SK-N-SH treated with all-trans-retinoic acid at 6 μM for 48 hours (cell line): Measurements from ENCODE around the gene CTSF.

ENCODE experiments used
- CREB5 ChIP-seq: fragments of 250-450 bp; sonication (Bioruptor Pico); IDR thresholded peaks from 2 replicates; pipeline ENCODE4 v1.5.1; 2020; ENCODE audit warnings: low read depth, mild to moderate bottlenecking, moderate library complexity
- RARB ChIP-seq: fragments of 250-450 bp; sonication (Bioruptor Pico); IDR thresholded peaks from 2 replicates; pipeline ENCODE4 v1.8.0; 2021; ENCODE audit warnings: mild to moderate bottlenecking, moderate library complexity
- ZFP3 ChIP-seq: fragments of 250-450 bp; sonication (Bioruptor Pico); IDR thresholded peaks from 2 replicates; pipeline ENCODE4 v1.5.0; 2020; ENCODE audit warnings: mild to moderate bottlenecking, moderate library complexity
- ZFP30 ChIP-seq: fragments of 450-650 bp; formaldehyde crosslinking; IDR thresholded peaks from 2 replicates; pipeline ENCODE4 v1.5.0; 2022; ENCODE audit warnings: mild to moderate bottlenecking, moderate library complexity
- TF ChIP-seq, protein P1 (sequence below): fragments of 250-450 bp; sonication (Bioruptor Pico); IDR thresholded peaks from 2 replicates; pipeline ENCODE4 v1.5.0; 2020; ENCODE audit warnings: mild to moderate bottlenecking, moderate library complexity

GRCh38 chr11:66531841-66532240, 36.6 kb downstream of the CTSF start:
- TF ChIP-seq, protein P1, sequence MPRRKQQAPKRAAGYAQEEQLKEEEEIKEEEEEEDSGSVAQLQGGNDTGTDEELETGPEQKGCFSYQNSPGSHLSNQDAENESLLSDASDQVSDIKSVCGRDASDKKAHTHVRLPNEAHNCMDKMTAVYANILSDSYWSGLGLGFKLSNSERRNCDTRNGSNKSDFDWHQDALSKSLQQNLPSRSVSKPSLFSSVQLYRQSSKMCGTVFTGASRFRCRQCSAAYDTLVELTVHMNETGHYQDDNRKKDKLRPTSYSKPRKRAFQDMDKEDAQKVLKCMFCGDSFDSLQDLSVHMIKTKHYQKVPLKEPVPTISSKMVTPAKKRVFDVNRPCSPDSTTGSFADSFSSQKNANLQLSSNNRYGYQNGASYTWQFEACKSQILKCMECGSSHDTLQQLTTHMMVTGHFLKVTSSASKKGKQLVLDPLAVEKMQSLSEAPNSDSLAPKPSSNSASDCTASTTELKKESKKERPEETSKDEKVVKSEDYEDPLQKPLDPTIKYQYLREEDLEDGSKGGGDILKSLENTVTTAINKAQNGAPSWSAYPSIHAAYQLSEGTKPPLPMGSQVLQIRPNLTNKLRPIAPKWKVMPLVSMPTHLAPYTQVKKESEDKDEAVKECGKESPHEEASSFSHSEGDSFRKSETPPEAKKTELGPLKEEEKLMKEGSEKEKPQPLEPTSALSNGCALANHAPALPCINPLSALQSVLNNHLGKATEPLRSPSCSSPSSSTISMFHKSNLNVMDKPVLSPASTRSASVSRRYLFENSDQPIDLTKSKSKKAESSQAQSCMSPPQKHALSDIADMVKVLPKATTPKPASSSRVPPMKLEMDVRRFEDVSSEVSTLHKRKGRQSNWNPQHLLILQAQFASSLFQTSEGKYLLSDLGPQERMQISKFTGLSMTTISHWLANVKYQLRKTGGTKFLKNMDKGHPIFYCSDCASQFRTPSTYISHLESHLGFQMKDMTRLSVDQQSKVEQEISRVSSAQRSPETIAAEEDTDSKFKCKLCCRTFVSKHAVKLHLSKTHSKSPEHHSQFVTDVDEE (CRISPR knock-in tag), result no peak
- TF ChIP-seq CREB5 (CRISPR knock-in tag) (no peak), ZFP30 (no peak), ZFP3 (CRISPR knock-in tag) (no peak), RARB (CRISPR knock-in tag) (no peak)
